Activated T-cell treated with anti-CD3 and anti-CD28 coated beads, Interleukin-2, amount 50 U/mL, for 72 hours (primary cell): ENCODE data around the gene SLMAP. TPM values are rescaled to one million over a fixed set of nuclear protein-coding genes. Genes with fewer than 3 reads are reported as not detected.

Experiments
- total RNA-seq, 2 donors: library from RNA; stranded (reverse); gene quantifications; one replicate each; pipeline ENCODE4 v1.2.3, GENCODE V29; 2022

The SLMAP gene
- total RNA-seq, 2 donors from 2014 or later, result 36.5 to 42.9 TPM

Other genes starting within 250 kb of the SLMAP start
- gene DNAH12, start 212.0 kb upstream of the SLMAP start, total RNA-seq, result under 1 TPM; 0.21 to 0.26 TPM
- gene PDE12, start 200.0 kb upstream of the SLMAP start, total RNA-seq, result 10 to 100 TPM; 19.6 to 20.8 TPM
- gene ARF4, start 159.0 kb upstream of the SLMAP start, total RNA-seq, result 10 to 100 TPM; 67.2 to 76.3 TPM
- gene DENND6A, start 63.2 kb upstream of the SLMAP start, total RNA-seq, result 10 to 100 TPM; 19.1 to 22.5 TPM